CD4-positive, alpha-beta T cell (primary cell): ENCODE measurements around the gene ASH1L. TPM values are rescaled to one million over a fixed set of nuclear protein-coding genes. Genes with fewer than 3 reads are reported as not detected.

Source experiments
- ATAC-seq: fragments of 200-7000 bp; cut with Tn5 transposase; one replicate; pipeline ENCODE4 v1.10.0; 2022; ENCODE audit warnings: mild to moderate bottlenecking; ENCODE audit not compliant: poor library complexity
- CTCF ChIA-PET: fragments of 350-600 bp; sonication (Branson Sonifier 250); formaldehyde crosslinking; loops from one replicate; lab custom pipeline; 2021; ENCODE audit warnings: antibody characterized with exemption, inconsistent platforms; lab: Charles Lee
- POLR2A ChIA-PET: fragments of 350-600 bp; sonication (Branson Sonifier 250); formaldehyde crosslinking; loops from one replicate; lab custom pipeline; 2021; ENCODE audit warnings: antibody characterized with exemption, inconsistent platforms; lab: Charles Lee
- DNase-seq, 14 experiments: peaks; one replicate each; pipeline ENCODE4 v3.0.0-alpha.2; 2013 to 2020; ENCODE audit warnings: mixed read lengths in 2 of 14
- H3K27ac ChIP-seq, 2 donors: one replicate each; pipeline versions ENCODE4 v1.5.1 to v1.7.0; 2013; ENCODE audit warnings: low read length in 2 of 2, low read depth in 1 of 2, mild to moderate bottlenecking in 1 of 2
- H3K27me3 ChIP-seq, 2 experiments: 1 replicate in 1 of 2; 2 replicates in 1 of 2; pipeline versions ENCODE4 v1.6.1 to v1.7.0; 2013; ENCODE audit warnings: low read length in 2 of 2, control low read depth in 1 of 2, mild to moderate bottlenecking in 1 of 2, moderate library complexity in 1 of 2; ENCODE audit not compliant: insufficient read depth in 2 of 2, control insufficient read depth in 1 of 2
- H3K36me3 ChIP-seq: one replicate; pipeline ENCODE4 v1.6.1; 2013; ENCODE audit warnings: low read length, control low read depth; ENCODE audit not compliant: insufficient read depth
- H3K4me1 ChIP-seq: one replicate; pipeline ENCODE4 v1.6.1; 2013; ENCODE audit warnings: low read length, control low read depth; ENCODE audit not compliant: insufficient read depth
- H3K4me3 ChIP-seq: one replicate; pipeline ENCODE4 v1.5.1; 2013; ENCODE audit warnings: mild to moderate bottlenecking, low read length, moderate library complexity
- H3K9me3 ChIP-seq, 2 experiments: 1 replicate in 1 of 2; 2 replicates in 1 of 2; pipeline versions ENCODE4 v1.6.1 to v1.7.0; 2013; ENCODE audit warnings: low read length in 2 of 2, mild to moderate bottlenecking in 2 of 2, control low read depth in 1 of 2, moderate library complexity in 1 of 2; ENCODE audit not compliant: control insufficient read depth in 1 of 2, insufficient read depth in 1 of 2
- H3K27ac Mint-ChIP-seq: one replicate; pipeline ENCODE4 v1.8.0; 2020; ENCODE audit warnings: mixed read lengths
- H3K27me3 Mint-ChIP-seq: one replicate; pipeline ENCODE4 v1.8.0; 2021; ENCODE audit warnings: mixed read lengths
- H3K36me3 Mint-ChIP-seq: one replicate; pipeline ENCODE4 v1.8.0; 2021; ENCODE audit warnings: low read depth, mixed read lengths
- H3K4me1 Mint-ChIP-seq: one replicate; pipeline ENCODE4 v1.8.0; 2021; ENCODE audit warnings: low read depth, mixed read lengths
- H3K4me3 Mint-ChIP-seq: one replicate; pipeline ENCODE4 v1.8.0; 2020; ENCODE audit warnings: mild to moderate bottlenecking, mixed read lengths
- H3K9me3 Mint-ChIP-seq: one replicate; pipeline ENCODE4 v1.8.0; 2020; ENCODE audit warnings: mixed read lengths
- intact Hi-C, 2 experiments: fragments of 100-400 bp; cut with DNase I in 1 of 2; cut with micrococcal nuclease in 1 of 2; formaldehyde crosslinking; loops; one replicate each; pipeline versions ENCODE4 v1.15.1 to v1.9.0; 2023 to 2025; cut with DNase I, micrococcal nuclease
- total RNA-seq, 174 experiments: library from RNA in 2 of 174; stranded (reverse) in 2 of 174; gene quantifications; one replicate each; pipeline ENCODE4 v1.2.3 and lab custom pipeline; 2021 to 2026
- TF ChIP-seq, protein P1 (sequence below): fragments of 200-600 bp; IDR thresholded peaks from one replicate; pipeline ENCODE4 v1.8.0; 2022; ENCODE audit warnings: antibody characterized with exemption, mild to moderate bottlenecking

Gene ASH1L
- total RNA-seq, 2 experiments from 2014 or later = 71.0 to 72.8 TPM

DNA sequence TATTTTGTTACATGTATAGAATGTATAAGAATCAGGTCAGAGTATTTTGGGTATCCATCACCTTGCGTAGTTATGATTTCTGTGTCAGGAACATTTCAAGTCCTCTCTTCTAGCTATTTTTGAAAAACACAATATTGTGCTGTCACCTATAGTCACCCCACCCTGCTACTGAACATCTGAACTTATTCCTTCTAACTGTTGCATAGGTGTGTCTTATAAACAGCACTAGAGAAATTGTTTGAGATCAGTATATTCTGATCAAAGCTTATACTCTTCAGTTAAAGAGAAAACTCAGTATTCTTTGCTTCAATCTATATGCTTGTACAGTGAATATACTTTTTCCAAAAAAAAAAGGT, 96.0 kb downstream of the ASH1L start:
- TF ChIP-seq, protein P1, sequence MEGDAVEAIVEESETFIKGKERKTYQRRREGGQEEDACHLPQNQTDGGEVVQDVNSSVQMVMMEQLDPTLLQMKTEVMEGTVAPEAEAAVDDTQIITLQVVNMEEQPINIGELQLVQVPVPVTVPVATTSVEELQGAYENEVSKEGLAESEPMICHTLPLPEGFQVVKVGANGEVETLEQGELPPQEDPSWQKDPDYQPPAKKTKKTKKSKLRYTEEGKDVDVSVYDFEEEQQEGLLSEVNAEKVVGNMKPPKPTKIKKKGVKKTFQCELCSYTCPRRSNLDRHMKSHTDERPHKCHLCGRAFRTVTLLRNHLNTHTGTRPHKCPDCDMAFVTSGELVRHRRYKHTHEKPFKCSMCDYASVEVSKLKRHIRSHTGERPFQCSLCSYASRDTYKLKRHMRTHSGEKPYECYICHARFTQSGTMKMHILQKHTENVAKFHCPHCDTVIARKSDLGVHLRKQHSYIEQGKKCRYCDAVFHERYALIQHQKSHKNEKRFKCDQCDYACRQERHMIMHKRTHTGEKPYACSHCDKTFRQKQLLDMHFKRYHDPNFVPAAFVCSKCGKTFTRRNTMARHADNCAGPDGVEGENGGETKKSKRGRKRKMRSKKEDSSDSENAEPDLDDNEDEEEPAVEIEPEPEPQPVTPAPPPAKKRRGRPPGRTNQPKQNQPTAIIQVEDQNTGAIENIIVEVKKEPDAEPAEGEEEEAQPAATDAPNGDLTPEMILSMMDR = no peak
- Histone ChIP-seq H3K27me3 (no peaks in the 10 kb centered on the region), H3K9me3 (peaks cover 0 to 5% of the 10 kb centered on the region in 2 experiments), H3K36me3 (peaks cover 21% of the 10 kb centered on the region), H3K27ac (peak overlapping the region in 1 of 2 donors; percentile 39), H3K4me3 (no peak overlapping the region), H3K4me1 (peaks cover 3% of the 10 kb centered on the region)
- Mint-ChIP-seq H3K9me3 (peaks cover 3% of the 10 kb centered on the region), H3K4me3 (no peak overlapping the region), H3K27me3 (no peaks in the 10 kb centered on the region), H3K27ac (peak overlapping the region; percentile 74), H3K36me3 (peaks cover 50% of the 10 kb centered on the region), H3K4me1 (peaks cover 62% of the 10 kb centered on the region)
- POLR2A ChIA-PET = interaction anchor here (1.9 kb wide), 1 partner anchor 96 kb away, joined by 8 read pairs; the partner anchor contains the start of gene ASH1L
- ATAC-seq (peak; percentile 89), DNase-seq (peak in 3 of 14 experiments; percentile 16 to 51 (median 48))
- intact Hi-C loops = no loop called here
- CTCF ChIA-PET = interaction anchor here (2.0 kb wide), 1 partner anchor 216 kb away, joined by 6 read pairs; no protein-coding TSS in a partner anchor

DNA sequence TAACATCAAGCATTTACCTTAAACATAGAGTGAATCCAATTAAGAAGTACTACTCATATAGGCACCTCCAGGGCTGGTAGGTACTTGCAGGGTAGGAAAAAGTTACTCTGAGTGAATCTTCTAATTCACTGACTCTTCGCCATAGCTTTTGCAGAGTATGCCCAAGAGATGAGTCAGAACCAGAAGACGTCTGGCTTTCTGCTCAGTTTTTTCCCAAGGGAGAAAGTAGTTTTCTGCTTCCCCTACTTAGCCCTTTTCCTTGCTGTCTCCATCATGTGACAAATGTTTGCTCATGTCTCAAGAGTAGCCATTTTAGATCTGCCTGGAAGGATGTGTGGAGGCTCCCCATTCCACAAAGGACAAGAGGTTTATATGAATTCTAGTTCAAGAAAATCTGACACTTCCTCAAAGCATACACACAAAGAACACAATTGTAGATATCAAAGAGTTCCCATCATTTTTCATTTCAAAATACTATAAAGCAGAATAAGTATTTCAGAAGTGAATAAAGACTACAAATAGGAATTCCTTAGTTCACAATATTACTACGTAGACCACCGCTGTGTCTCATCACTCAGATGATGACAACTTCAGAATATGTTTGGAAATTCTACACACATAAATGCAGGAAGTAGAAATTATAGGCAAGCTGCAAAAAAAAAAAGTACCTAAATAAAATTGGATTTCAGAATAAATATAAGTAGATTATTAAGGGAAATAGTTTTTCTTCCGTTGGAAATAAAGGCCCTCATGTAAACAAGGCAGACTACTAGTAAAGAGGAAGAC, 98.5 kb downstream of the ASH1L start:
- POLR2A ChIA-PET = no interaction called here
- H3K27me3 ChIP-seq = no peaks in the 10 kb centered on the region
- no peak overlapping the region for H3K27ac ChIP-seq
- H3K9me3 ChIP-seq = no peaks in the 10 kb centered on the region
- Mint-ChIP-seq H3K27ac (peak overlapping the region; percentile 74), H3K4me3 (no peak overlapping the region), H3K9me3 (no peaks in the 10 kb centered on the region), H3K27me3 (no peaks in the 10 kb centered on the region), H3K36me3 (peaks cover 49% of the 10 kb centered on the region), H3K4me1 (peaks cover 59% of the 10 kb centered on the region)
- CTCF ChIA-PET = interaction anchor here (0.5 to 1.6 kb wide), 4 partner anchors 9 to 1462 kb away, joined by 3 to 4 read pairs (median 3); no protein-coding TSS in a partner anchor
- peaks cover 20% of the 10 kb centered on the region for H3K36me3 ChIP-seq
- no peak overlapping the region for H3K4me3 ChIP-seq
- TF ChIP-seq, protein P1 = no peak
- DNase-seq (no peak), ATAC-seq (no peak)
- intact Hi-C loops = no loop called here
- H3K4me1 ChIP-seq = peaks cover 3% of the 10 kb centered on the region

DNA sequence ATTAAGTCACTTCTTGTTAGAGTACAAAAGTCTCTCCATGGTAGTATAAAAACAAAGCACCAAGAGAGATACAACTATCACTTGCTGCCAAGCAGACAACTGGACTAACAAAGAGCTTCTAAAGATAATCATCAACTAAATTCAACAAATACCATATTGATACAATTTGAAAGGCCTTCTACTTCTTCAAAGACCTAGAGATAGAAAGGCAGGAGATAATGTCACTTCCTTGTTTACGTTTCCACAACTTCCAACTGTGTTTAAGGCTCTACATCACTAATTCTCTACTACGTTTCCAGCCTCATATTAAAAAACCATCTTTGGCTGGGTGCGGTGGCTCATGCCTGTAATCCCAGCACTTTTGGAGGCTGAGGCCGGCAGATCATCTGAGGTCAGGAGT, 104.5 kb downstream of the ASH1L start:
- Histone ChIP-seq H3K4me3 (no peak overlapping the region), H3K27ac (no peak overlapping the region), H3K9me3 (no peaks in the 10 kb centered on the region), H3K4me1 (no peaks in the 10 kb centered on the region), H3K27me3 (no peaks in the 10 kb centered on the region), H3K36me3 (peaks cover 33% of the 10 kb centered on the region)
- DNase-seq = no peak
- no peak for ATAC-seq
- no peaks in the 10 kb centered on the region for H3K27me3 Mint-ChIP-seq
- no peak overlapping the region for H3K4me3 Mint-ChIP-seq
- H3K4me1 Mint-ChIP-seq = peaks cover 18% of the 10 kb centered on the region
- peak overlapping the region; percentile 34 for H3K27ac Mint-ChIP-seq
- TF ChIP-seq, protein P1 = no peak
- peaks cover 70% of the 10 kb centered on the region for H3K36me3 Mint-ChIP-seq
- H3K9me3 Mint-ChIP-seq = no peaks in the 10 kb centered on the region
- CTCF ChIA-PET = no interaction called here
- intact Hi-C loops = no loop called here
- POLR2A ChIA-PET = no interaction called here
